Type B pancreatic cell (in vitro differentiated cells): ENCODE measurements around the gene EIF4ENIF1. TPM values are rescaled to one million over a fixed set of nuclear protein-coding genes. Genes with fewer than 3 reads are reported as not detected.
"Not testable (repeated sequence)": the region's sequence is repeated elsewhere in the genome, so short reads cannot be mapped to it uniquely, and the experiment has no call there.

Experiments used
- DNase-seq: peaks from one replicate; pipeline ENCODE4 v3.0.0; 2021; ENCODE audit warnings: mixed read lengths; ENCODE audit not compliant: unreplicated experiment; ENCODE audit errors: extremely low spot score
- H3K27ac Mint-ChIP-seq: 2 replicates; pipeline ENCODE4 v1.8.0; 2021; ENCODE audit warnings: mild to moderate bottlenecking, mixed read lengths
- H3K27me3 Mint-ChIP-seq: 2 replicates; pipeline ENCODE4 v1.8.0; 2021; ENCODE audit warnings: mixed read lengths
- H3K36me3 Mint-ChIP-seq: 2 replicates; pipeline ENCODE4 v1.8.0; 2021; ENCODE audit warnings: mixed read lengths
- H3K4me1 Mint-ChIP-seq: one replicate; pipeline ENCODE4 v1.8.0; 2021; ENCODE audit warnings: mixed read lengths; ENCODE audit not compliant: unreplicated experiment
- H3K4me3 Mint-ChIP-seq: 2 replicates; pipeline ENCODE4 v1.8.0; 2021; ENCODE audit warnings: mild to moderate bottlenecking, mixed read lengths
- H3K9me3 Mint-ChIP-seq: 2 replicates; pipeline ENCODE4 v1.8.0; 2021; ENCODE audit warnings: mixed read lengths
- CTCF ChIP-seq: fragments of 200-600 bp; sonication (generic); conservative IDR thresholded peaks from 2 replicates; pipeline ENCODE4 v1.5.0; 2021; ENCODE audit warnings: antibody characterized with exemption, mild to moderate bottlenecking
- total RNA-seq: library from RNA; stranded (reverse); gene quantifications from 2 replicates; pipeline ENCODE4 v1.2.1, GENCODE V29; 2021; ENCODE audit warnings: low replicate concordance

EIF4ENIF1 gene
- total RNA-seq, 1 donor from 2014 or later, result 42.6 TPM

DNA sequence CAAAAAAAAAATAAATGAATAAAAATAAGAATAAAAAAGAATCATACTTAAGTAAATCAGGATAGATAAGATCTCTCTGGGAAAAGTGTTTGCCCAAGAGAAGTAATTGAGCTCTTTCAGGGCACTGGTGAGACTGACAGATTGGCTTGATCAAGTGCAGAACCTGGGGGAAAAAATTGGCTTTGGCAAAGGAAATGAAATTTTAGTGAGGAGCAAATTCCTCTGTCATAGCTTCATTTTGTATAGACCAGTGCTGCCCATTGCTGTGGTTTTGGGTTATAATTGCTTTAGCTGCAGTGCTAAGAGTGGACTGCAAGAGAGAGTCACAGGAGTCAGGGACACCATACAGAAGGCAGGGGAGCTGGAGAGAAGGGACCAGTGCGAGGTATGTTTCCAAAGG lies 42.4 kb upstream of the EIF4ENIF1 start:
- Mint-ChIP-seq H3K36me3 (no peaks in the 10 kb centered on the region), H3K4me1 (peaks cover 12% of the 10 kb centered on the region), H3K4me3 (no peak overlapping the region), H3K9me3 (no peaks in the 10 kb centered on the region), H3K27me3 (no peaks in the 10 kb centered on the region), H3K27ac (no peak overlapping the region)
- no peak for TF ChIP-seq CTCF
- DNase-seq, result no peak

GRCh38 chr22:31530823-31531195 lies 41.2 kb upstream of the EIF4ENIF1 start:
- no peak overlapping the region for H3K4me3 Mint-ChIP-seq
- no peak for TF ChIP-seq CTCF
- DNase-seq, result no peak
- peaks cover 5% of the 10 kb centered on the region for H3K36me3 Mint-ChIP-seq
- no peaks in the 10 kb centered on the region for H3K27me3 Mint-ChIP-seq
- no peak overlapping the region for H3K27ac Mint-ChIP-seq
- H3K9me3 Mint-ChIP-seq, result no peaks in the 10 kb centered on the region
- peaks cover 12% of the 10 kb centered on the region for H3K4me1 Mint-ChIP-seq

DNA sequence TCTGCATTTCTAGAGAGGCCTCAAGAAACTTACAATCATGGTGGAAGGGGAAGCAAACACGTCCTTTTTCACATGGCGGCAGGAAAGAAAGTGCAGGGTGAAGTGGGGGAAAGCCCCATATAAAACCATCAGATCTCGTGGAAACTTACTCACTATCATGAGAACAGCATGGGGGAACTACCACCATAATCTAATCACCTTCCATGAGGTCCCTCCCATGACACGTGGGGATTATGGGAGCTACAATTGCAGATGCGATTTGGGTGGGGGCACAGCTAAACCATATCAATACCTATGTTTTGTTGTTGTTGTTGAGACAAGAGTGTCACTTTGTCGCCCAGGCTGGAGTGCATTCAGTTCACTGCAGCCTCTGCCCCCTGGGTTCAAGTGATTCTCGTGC lies 36.6 kb upstream of the EIF4ENIF1 start:
- Mint-ChIP-seq H3K27ac (no peak overlapping the region), H3K4me1 (peaks cover 4% of the 10 kb centered on the region), H3K36me3 (peaks cover 11% of the 10 kb centered on the region), H3K27me3 (no peaks in the 10 kb centered on the region), H3K9me3 (no peaks in the 10 kb centered on the region), H3K4me3 (no peak overlapping the region)
- TF ChIP-seq CTCF, result no peak
- DNase-seq, result no peak

DNA sequence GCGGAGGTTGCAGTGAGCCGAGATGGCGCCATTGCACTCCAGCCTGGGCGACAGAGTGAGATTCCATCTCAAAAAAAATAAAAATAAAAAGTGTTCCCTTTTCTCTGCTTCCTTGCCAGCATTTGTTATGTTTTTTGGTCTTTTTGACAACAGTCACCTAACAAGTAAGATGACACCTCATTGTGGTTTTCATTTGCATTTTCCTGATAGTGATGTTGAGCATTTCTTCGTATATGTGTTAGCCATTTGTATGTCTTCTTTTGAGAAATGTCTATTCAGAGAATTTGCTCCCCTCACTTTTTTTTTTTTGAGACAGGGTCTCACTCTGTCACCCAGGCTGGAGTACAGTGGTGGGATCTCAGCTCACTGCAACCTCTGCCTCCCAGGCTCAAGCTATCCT lies 34.5 kb upstream of the EIF4ENIF1 start:
- H3K36me3 Mint-ChIP-seq, result peaks cover 11% of the 10 kb centered on the region
- H3K9me3 Mint-ChIP-seq, H3K4me1 Mint-ChIP-seq, H3K27ac Mint-ChIP-seq, H3K27me3 Mint-ChIP-seq, H3K4me3 Mint-ChIP-seq, DNase-seq: not testable (repeated sequence)

GRCh38 chr22:31520051-31520450 lies 30.4 kb upstream of the EIF4ENIF1 start:
- H3K4me1 Mint-ChIP-seq, result peaks cover 4% of the 10 kb centered on the region
- H3K27ac Mint-ChIP-seq, result no peak overlapping the region
- H3K27me3 Mint-ChIP-seq, result no peaks in the 10 kb centered on the region
- peaks cover 8% of the 10 kb centered on the region for H3K36me3 Mint-ChIP-seq
- no peak overlapping the region for H3K4me3 Mint-ChIP-seq
- TF ChIP-seq CTCF, result no peak
- DNase-seq, result no peak
- H3K9me3 Mint-ChIP-seq, result no peaks in the 10 kb centered on the region

DNA sequence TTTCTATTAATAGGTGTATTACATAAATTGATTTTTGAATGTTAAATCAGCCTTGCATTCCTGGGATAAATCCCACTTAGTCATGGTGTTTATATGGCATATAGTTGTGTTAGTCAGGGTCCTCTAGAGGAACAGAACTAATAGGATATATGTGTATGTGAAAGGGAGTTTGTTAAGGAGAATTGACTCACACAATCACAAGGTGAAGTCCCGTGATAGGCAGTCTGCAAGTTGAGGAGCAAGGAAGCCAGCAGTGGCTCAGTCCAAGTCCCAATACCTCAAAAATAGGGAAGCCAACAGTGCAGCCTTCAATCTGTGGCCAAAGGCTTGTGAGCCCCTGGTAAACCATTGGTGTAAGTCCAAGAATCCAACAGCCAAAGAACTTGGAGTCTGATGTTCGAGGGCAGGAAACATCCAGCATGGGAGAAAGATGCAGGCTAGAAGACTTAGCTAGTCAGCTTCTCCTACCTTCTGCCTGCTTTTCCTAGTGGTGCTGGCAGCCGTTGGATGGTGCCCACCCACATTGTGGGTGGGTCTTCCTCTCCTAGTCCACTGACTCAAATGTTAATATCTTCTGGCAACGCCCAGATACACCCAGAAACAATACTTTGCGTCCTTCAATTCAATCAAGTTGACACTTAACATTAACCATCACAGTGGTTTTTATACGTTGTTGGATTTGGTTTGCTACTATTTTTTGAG lies 19.6 kb upstream of the EIF4ENIF1 start:
- no peaks in the 10 kb centered on the region for H3K4me1 Mint-ChIP-seq
- no peak overlapping the region for H3K27ac Mint-ChIP-seq
- no peak for DNase-seq
- H3K4me3 Mint-ChIP-seq, result no peak overlapping the region
- peaks cover 18% of the 10 kb centered on the region for H3K36me3 Mint-ChIP-seq
- H3K9me3 Mint-ChIP-seq, result no peaks in the 10 kb centered on the region
- H3K27me3 Mint-ChIP-seq, result no peaks in the 10 kb centered on the region
- no peak for TF ChIP-seq CTCF
